GM12891 (cell line): Measurements from ENCODE around the gene NPM3.

ENCODE experiments used
- POLR2A ChIP-seq: IDR thresholded peaks from 2 replicates; pipeline ENCODE4 v1.6.1; 2011; ENCODE audit warnings: low read depth, low read length, control low read depth
- POLR2AphosphoS5 ChIP-seq: IDR thresholded peaks from 2 replicates; pipeline ENCODE4 v1.6.1; 2011; ENCODE audit warnings: low read depth, low read length, control low read depth
- POU2F2 ChIP-seq: IDR thresholded peaks from 2 replicates; pipeline ENCODE4 v1.6.1; 2011; ENCODE audit warnings: low read depth, mild to moderate bottlenecking, control low read depth, low read length, moderate library complexity
- TAF1 ChIP-seq: IDR thresholded peaks from 2 replicates; pipeline ENCODE4 v1.6.1; 2011; ENCODE audit warnings: low read depth, low read length, control low read depth

- TF ChIP-seq POLR2A, result no peak
- no peak for TF ChIP-seq TAF1
- no peak for TF ChIP-seq POU2F2
- TF ChIP-seq POLR2AphosphoS5, result no peak
Measured at GRCh38 chr10:101736666-101737065, 46.6 kb downstream of the NPM3 start.
